Right lobe of liver (tissue), 4 donors: ENCODE results near the gene CACNA1C.

Source experiments
- CTCF ChIP-seq, 4 donors: fragments of 200-600 bp in 3 of 4; fragments of 450-650 bp in 1 of 4; IDR thresholded peaks; one replicate each; pipeline versions ENCODE4 v1.5.1 to v1.8.0; 2016 to 2022; ENCODE audit warnings: antibody characterized with exemption in 4 of 4, mild to moderate bottlenecking in 2 of 4
- POLR2A ChIP-seq: fragments of 450-650 bp; IDR thresholded peaks from one replicate; pipeline ENCODE4 v1.6.1; 2017; ENCODE audit warnings: antibody characterized with exemption, mild to moderate bottlenecking
- donor health status: DM: no; HTN: no; CAD: no.
- donor health status: DM: no; HTN: no; CAD: no.
- donor health status: DM: no; HTN: yes; CAD: no.

- TF ChIP-seq CTCF (IDR thresholded peaks at IDR 0.05) (no peak), POLR2A (no peak)
Measured at GRCh38 chr12:2414810-2415567, 362.2 kb downstream of the CACNA1C start.
